GM18907 (cell line): ENCODE measurements around the gene SPART.
"Not testable (repeated sequence)": the region's sequence is repeated elsewhere in the genome, so short reads cannot be mapped to it uniquely, and the experiment has no call there.

Source experiments
- ATAC-seq: cut with Tn5 transposase; IDR thresholded peaks from one replicate; pipeline ENCODE4 v1.9.1; 2021; ENCODE audit warnings: mild to moderate bottlenecking, moderate library complexity; ENCODE audit not compliant: unreplicated experiment

SPART gene

DNA sequence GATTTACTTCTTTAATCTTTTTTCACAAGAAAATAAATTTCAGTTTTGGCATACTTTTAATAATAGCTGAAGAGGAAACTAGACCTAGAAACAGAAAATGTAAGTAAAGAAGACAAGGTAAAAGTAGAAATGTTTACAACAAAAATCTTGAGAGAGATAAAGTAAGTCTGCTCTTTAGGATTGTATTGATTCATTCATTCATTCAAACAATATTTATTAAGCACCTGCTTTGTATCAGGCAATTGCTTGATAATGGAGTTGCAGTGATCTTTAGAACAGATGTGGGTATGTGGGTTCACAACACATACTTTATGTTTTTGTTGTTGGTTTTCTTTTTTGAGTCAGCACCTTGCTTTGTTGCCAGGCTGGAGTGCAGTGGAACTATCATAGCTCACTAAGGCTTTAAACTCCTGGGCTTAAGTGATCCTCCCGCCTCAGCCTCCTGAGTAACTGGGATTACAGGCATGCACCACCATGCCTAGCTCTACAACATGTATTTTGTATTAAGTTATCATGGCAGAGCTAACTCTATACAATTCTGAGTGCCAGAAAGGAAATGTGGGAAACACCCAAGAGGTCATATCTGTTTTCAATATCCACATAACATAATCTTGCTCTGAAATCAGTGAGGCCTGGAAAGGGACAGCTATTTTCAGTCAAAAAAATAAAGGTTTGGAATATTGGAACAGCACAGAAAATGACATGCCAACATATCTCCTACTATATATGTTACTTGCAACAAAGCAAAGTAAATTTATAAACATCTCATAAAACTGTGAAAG is 8.8 kb upstream of the SPART start:
- ATAC-seq = no peak

- ATAC-seq = no peak
Measured at GRCh38 chr13:36353001-36353400, 6.8 kb upstream of the SPART start.

- no peak for ATAC-seq
Measured at GRCh38 chr13:36352350-36352749, 6.2 kb upstream of the SPART start.

- no peak for ATAC-seq
Measured at GRCh38 chr13:36347531-36348210, 1.5 kb upstream of the SPART start.

- ATAC-seq = peak; percentile 30
Measured at GRCh38 chr13:36345438-36346221, 564 bp downstream of the SPART start.

DNA sequence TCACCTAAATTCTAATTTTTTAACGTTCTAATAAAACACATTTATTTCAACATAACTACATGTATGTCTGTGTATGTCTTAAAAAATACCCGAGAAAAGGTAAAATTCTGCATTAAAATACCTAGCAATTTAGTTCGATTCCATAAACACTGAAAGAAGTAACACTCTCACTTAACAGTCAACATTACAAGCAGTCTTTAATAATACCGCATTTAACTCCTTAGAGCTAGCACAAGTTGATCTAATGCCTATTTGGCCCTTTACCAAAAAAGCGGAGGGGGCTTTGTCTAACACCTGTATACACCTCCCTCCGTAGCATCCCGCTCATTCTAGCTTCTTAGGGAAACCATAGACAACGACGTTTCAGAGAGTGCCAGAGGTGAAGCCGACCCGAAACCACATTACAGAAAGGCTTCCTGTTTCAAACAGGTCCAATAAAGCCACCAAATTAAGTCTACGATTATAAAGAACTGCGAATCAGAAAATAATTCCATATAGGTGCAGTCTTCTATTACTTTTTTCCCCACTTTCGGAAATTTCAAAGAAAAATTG is 1.2 kb downstream of the SPART start:
- ATAC-seq = peak; percentile 34

DNA sequence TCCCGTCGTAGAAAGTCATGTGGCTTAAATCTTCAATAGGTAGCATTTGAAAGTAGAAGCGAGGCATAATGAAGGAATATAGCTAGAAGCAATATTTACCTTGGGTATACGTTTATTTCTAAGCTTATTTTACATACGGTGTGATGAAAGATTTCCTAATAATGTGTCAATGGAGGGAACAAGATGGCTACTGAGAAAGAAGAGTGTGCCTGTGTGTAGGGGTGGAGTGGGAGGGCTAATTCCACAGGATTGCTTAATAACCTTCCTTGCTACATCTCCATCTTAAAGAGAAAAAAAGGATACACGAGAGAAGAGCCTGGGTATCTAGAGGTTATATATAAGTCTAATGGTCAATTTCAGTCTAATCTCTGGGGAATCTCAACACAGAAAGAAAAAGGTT is 2.0 kb downstream of the SPART start:
- no peak for ATAC-seq

- no peak for ATAC-seq
Measured at GRCh38 chr13:36343766-36344165, 2.4 kb downstream of the SPART start.

GRCh38 chr13:36342715-36343114 is 3.5 kb downstream of the SPART start:
- no peak for ATAC-seq

DNA sequence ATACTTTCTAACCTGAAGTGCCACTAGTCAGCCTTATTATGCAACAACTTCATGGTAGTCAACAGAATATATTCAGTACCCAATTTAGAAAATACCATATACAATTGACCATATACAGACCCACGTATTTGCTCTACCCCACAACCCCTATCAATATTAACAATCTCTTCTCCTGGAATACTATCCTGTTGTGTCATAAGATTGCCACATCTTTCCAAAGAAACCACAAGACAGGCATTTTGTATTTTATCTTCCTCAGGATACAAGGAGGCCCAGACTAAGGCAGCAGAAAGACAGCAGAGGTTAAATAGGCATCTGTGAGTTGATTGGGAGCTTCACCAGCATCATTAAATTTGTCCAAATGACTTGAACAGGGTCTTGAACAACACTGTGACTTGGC is 4.5 kb downstream of the SPART start:
- no peak for ATAC-seq

DNA sequence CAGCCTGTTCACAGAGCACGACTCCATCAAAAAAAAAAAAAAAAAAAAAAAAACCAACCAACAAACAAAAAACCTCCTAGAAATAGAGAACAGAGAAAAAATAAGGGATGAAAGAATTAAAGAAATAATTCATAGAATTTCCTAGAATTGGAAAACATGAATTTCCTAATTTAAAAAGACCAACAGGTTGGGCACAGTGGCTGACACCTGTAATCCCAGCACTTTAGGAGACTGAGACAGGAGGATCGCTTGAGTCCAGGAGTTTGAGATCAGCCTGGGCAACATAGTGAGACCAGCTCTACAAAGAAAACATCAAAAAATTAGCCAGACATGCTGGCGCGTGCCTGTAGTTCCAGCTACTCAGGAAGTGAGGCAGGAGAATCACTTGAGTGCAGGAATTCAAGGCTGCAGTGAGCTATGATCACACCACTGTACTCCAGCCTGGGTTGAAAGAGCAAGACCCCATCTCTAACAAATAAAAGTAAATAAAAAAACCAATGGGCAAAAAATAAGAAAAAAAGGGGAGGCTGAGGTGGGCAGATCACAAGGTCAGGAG is 6.5 kb downstream of the SPART start:
- ATAC-seq = no peak

- no peak for ATAC-seq
Measured at GRCh38 chr13:36337938-36338641, 8.1 kb downstream of the SPART start.

- ATAC-seq = no peak
Measured at GRCh38 chr13:36332986-36333385, 13.2 kb downstream of the SPART start.

DNA sequence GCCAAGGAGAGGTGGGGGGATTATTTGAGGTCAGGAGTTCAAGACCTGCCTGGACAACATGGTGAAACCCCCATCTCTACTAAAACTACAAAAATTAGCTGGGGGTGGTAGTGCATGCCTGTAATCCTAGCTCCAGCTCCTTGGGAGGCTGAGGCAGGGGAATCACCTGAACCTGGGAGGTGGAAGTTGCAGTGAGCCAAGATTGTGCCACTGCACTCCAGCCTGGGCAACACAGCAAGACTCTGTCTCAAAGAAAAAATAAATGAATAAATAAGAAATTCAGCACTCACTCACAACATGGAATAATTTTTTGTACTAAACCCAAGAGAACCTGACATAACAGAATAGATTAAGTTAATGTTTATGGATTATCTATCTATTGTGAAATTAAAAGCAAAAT is 13.9 kb downstream of the SPART start:
- ATAC-seq = not testable (repeated sequence)

DNA sequence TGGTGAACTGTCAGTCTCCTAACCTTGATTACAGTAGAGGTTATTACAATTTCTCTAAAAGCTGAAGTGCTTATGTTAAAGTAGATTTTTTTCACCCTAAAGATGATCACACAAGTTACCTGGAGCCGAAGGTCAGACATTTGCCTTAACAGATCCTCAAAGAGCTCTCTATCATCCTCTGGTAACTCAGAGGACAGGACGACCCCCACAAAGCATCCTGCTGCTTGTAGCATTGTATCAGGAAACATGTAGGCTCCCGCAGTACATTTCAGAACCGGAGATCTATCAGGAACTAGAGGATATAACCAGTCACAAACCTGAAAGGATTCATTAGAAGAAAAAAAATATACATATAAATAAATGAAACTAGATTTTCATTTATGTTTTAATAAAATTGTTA is 14.9 kb downstream of the SPART start:
- no peak for ATAC-seq

GRCh38 chr13:36329361-36329760 is 16.8 kb downstream of the SPART start:
- no peak for ATAC-seq

GRCh38 chr13:36328821-36329220 is 17.4 kb downstream of the SPART start:
- no peak for ATAC-seq

DNA sequence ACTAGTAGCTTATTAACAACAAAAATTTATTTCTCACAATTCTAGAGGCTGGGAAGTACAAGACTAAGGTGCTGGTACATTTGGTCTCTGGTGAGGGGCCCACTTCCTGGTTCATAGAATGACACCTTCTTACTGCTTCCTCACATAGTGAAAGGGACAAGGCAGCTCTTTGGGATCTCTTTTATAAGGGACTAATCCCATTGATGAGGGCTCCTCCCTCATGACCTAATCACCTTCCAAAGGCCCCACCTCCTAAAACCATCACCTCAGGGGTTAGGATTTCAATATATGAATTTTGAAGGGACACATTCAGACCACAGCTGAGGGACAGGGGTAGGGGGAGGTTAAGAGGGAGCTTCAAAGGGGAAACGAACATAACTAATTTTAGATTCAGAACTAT is 20.3 kb downstream of the SPART start:
- no peak for ATAC-seq

DNA sequence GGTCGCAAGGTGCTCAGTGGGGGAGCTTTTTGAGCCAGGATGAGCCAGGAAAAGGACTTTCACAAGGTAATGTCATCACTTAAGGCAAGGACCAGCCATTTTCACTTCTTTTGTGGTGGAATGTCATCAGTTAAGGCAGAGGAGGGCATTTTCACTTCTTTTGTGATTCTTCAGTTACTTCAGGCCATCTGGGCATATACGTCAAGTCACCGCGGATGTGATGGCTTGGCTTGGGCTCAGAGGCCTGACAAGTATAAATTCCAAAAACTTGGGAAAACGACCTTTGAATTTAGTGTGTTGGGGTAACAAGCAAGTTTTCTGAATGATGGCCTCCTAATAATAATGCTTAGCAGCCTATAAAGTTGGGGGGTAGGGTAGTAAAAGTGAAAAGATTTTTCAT is 21.3 kb downstream of the SPART start:
- ATAC-seq = not testable (repeated sequence)

DNA sequence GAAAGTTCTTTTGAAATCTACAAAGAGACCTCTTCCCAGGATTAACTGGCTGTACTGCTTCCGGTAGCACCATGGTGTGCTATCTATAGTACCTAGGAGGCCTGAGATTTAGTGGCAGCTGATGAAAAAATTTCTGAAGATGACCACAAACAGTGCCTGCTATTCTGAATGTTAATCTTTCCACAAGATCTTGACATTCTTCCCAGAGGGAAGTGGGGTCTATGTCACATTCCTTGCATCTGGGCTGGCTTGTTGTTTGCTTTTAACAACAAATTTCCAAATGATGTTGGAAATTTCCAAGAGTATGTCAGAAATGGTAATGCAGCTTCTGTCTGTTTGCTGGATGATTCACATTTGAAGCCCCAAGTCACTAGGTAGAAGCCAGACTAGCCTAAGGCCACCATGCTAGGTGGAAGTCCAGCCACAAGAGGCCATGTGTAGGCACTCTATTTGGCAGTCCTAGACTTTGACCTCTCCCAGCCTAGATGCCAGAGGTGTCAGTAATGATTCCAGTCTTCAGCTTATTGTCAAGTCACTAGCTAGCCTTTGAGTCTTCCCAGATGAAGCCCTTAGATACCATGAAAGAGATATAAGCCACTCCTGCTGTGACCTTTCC is 22.1 kb downstream of the SPART start:
- ATAC-seq = no peak
